Neural progenitor cell (in vitro differentiated cells): ENCODE results near the gene TMEM178B. TPM values are rescaled to one million over a fixed set of nuclear protein-coding genes. Genes with fewer than 3 reads are reported as not detected.

Experiments
- DNase-seq: peaks from one replicate; pipeline ENCODE4 v3.0.0-alpha.2; 2016; ENCODE audit warnings: low spot score
- H2AFZ ChIP-seq: fragments of 200-600 bp; sonication (generic); replicated peaks from 2 replicates; pipeline ENCODE4 v1.6.1; 2016; ENCODE audit warnings: antibody characterized with exemption
- H3F3A ChIP-seq: fragments of 200-600 bp; sonication (generic); 2 replicates; pipeline ENCODE4 v1.6.1; 2016; ENCODE audit warnings: antibody characterized with exemption, low read depth
- H3K27ac ChIP-seq: fragments of 200-600 bp; sonication (generic); 2 replicates; pipeline ENCODE4 v1.5.1; 2016; ENCODE audit warnings: mild to moderate bottlenecking
- H3K27me3 ChIP-seq: fragments of 200-600 bp; sonication (generic); 2 replicates; pipeline ENCODE4 v1.6.1; 2016; ENCODE audit warnings: mild to moderate bottlenecking, moderate library complexity
- H3K36me3 ChIP-seq: fragments of 200-600 bp; sonication (generic); 2 replicates; pipeline ENCODE4 v1.5.1; 2016
- H3K4me1 ChIP-seq: fragments of 200-600 bp; sonication (generic); 2 replicates; pipeline ENCODE4 v1.6.1; 2016; ENCODE audit warnings: mixed run types
- H3K4me2 ChIP-seq: fragments of 200-600 bp; sonication (generic); 2 replicates; pipeline ENCODE4 v1.6.1; 2016
- H3K4me3 ChIP-seq: fragments of 200-600 bp; sonication (generic); 2 replicates; pipeline ENCODE4 v1.5.1; 2016
- H3K79me2 ChIP-seq: fragments of 200-600 bp; sonication (generic); 2 replicates; pipeline ENCODE4 v1.6.1; 2016; ENCODE audit warnings: low read depth
- H3K9ac ChIP-seq: fragments of 200-600 bp; sonication (generic); 2 replicates; pipeline ENCODE4 v1.6.1; 2016
- H3K9me3 ChIP-seq: fragments of 200-600 bp; sonication (generic); 2 replicates; pipeline ENCODE4 v1.5.1; 2016; ENCODE audit warnings: low read depth
- H4K20me1 ChIP-seq: fragments of 200-600 bp; sonication (generic); 2 replicates; pipeline ENCODE4 v1.6.1; 2016; ENCODE audit warnings: low read depth
- H3K27ac Mint-ChIP-seq: 3 replicates; pipeline ENCODE4 v1.8.0; 2021; ENCODE audit warnings: mixed read lengths
- H3K27me3 Mint-ChIP-seq: 2 replicates; pipeline ENCODE4 v1.8.0; 2022; ENCODE audit warnings: low read depth, mild to moderate bottlenecking, inconsistent platforms, moderate library complexity, mixed read lengths; ENCODE audit not compliant: insufficient read depth
- H3K36me3 Mint-ChIP-seq: 3 replicates; pipeline ENCODE4 v1.8.0; 2021; ENCODE audit warnings: mixed read lengths
- H3K4me1 Mint-ChIP-seq: 3 replicates; pipeline ENCODE4 v1.8.0; 2021; ENCODE audit warnings: mixed read lengths
- H3K4me3 Mint-ChIP-seq: 3 replicates; pipeline ENCODE4 v1.8.0; 2021; ENCODE audit warnings: mild to moderate bottlenecking, moderate library complexity, mixed read lengths
- H3K9me3 Mint-ChIP-seq: 3 replicates; pipeline ENCODE4 v1.8.0; 2020; ENCODE audit warnings: mixed read lengths
- CTCF ChIP-seq: fragments of 200-600 bp; sonication (generic); IDR thresholded peaks from 2 replicates; pipeline ENCODE4 v1.5.1; 2017; ENCODE audit warnings: antibody characterized with exemption, mild to moderate bottlenecking
- EZH2 ChIP-seq: fragments of 200-600 bp; sonication (generic); IDR thresholded peaks from 2 replicates; pipeline ENCODE4 v1.6.1; 2017; ENCODE audit warnings: antibody characterized with exemption, mild to moderate bottlenecking, moderate library complexity
- EZH2phosphoT487 ChIP-seq: fragments of 200-600 bp; sonication (generic); IDR thresholded peaks from 2 replicates; pipeline ENCODE4 v1.6.1; 2017; ENCODE audit warnings: antibody characterized with exemption
- total RNA-seq: library from RNA; depleted of rRNA; stranded (reverse); fragments of >200 nt; gene quantifications from 2 replicates; pipeline ENCODE4 v1.2.3, GENCODE V29; 2015; ENCODE audit warnings: low replicate concordance

The TMEM178B gene
- total RNA-seq, 1 donor from 2014 or later, result 2.9 TPM

GRCh38 chr7:141431140-141431479 is 357.2 kb downstream of the TMEM178B start:
- H3K36me3 Mint-ChIP-seq, result peaks cover 4% of the 10 kb centered on the region
- H3K9me3 Mint-ChIP-seq, result peaks cover 14% of the 10 kb centered on the region
- peak overlapping the region; percentile 58 for H3K4me2 ChIP-seq
- TF ChIP-seq EZH2 (no peak), EZH2phosphoT487 (no peak), CTCF (no peak)
- peaks cover 50% of the 10 kb centered on the region for H3K4me1 Mint-ChIP-seq
- no peaks in the 10 kb centered on the region for H3K36me3 ChIP-seq
- H3K27ac ChIP-seq, result no peak overlapping the region
- H3K27me3 ChIP-seq, result no peaks in the 10 kb centered on the region
- no peaks in the 10 kb centered on the region for H3K79me2 ChIP-seq
- H3K4me1 ChIP-seq, result peaks cover 26% of the 10 kb centered on the region
- H2AFZ ChIP-seq, result no peak overlapping the region
- peaks cover 7% of the 10 kb centered on the region for H3K9me3 ChIP-seq
- H3K27me3 Mint-ChIP-seq, result peaks cover 8% of the 10 kb centered on the region
- no peak overlapping the region for H3K9ac ChIP-seq
- peak overlapping the region; percentile 94 for H3K27ac Mint-ChIP-seq
- H4K20me1 ChIP-seq, result no peaks in the 10 kb centered on the region
- H3K4me3 Mint-ChIP-seq, result peak overlapping the region; percentile 61
- DNase-seq, result no peak
- H3F3A ChIP-seq, result peaks cover 16% of the 10 kb centered on the region
- H3K4me3 ChIP-seq, result no peak overlapping the region

GRCh38 chr7:141431711-141432110 is 357.8 kb downstream of the TMEM178B start:
- no peak overlapping the region for H3K4me3 ChIP-seq
- H3F3A ChIP-seq, result peaks cover 16% of the 10 kb centered on the region
- Mint-ChIP-seq H3K4me1 (peaks cover 51% of the 10 kb centered on the region), H3K27me3 (peaks cover 6% of the 10 kb centered on the region), H3K36me3 (peaks cover 2% of the 10 kb centered on the region), H3K4me3 (no peak overlapping the region), H3K9me3 (peaks cover 12% of the 10 kb centered on the region), H3K27ac (peak overlapping the region; percentile 94)
- peaks cover 26% of the 10 kb centered on the region for H3K4me1 ChIP-seq
- no peaks in the 10 kb centered on the region for H3K79me2 ChIP-seq
- no peak overlapping the region for H3K27ac ChIP-seq
- no peaks in the 10 kb centered on the region for H4K20me1 ChIP-seq
- peaks cover 7% of the 10 kb centered on the region for H3K9me3 ChIP-seq
- H3K9ac ChIP-seq, result no peak overlapping the region
- H2AFZ ChIP-seq, result no peak overlapping the region
- H3K4me2 ChIP-seq, result no peak overlapping the region
- TF ChIP-seq CTCF (no peak), EZH2 (no peak), EZH2phosphoT487 (no peak)
- H3K27me3 ChIP-seq, result no peaks in the 10 kb centered on the region
- H3K36me3 ChIP-seq, result no peaks in the 10 kb centered on the region
- DNase-seq, result no peak

- TF ChIP-seq CTCF (no peak), EZH2phosphoT487 (no peak), EZH2 (no peak)
- Histone ChIP-seq H3K4me1 (peaks cover 26% of the 10 kb centered on the region), H4K20me1 (no peaks in the 10 kb centered on the region), H3K4me3 (no peak overlapping the region), H3K27ac (no peak overlapping the region), H3K27me3 (no peaks in the 10 kb centered on the region), H3F3A (peaks cover 16% of the 10 kb centered on the region), H3K4me2 (no peak overlapping the region), H3K9ac (no peak overlapping the region), H3K36me3 (no peaks in the 10 kb centered on the region), H3K9me3 (no peaks in the 10 kb centered on the region), H2AFZ (no peak overlapping the region), H3K79me2 (no peaks in the 10 kb centered on the region)
- Mint-ChIP-seq H3K27ac (no peak overlapping the region), H3K27me3 (peaks cover 3% of the 10 kb centered on the region), H3K36me3 (no peaks in the 10 kb centered on the region), H3K4me3 (no peak overlapping the region), H3K4me1 (peaks cover 51% of the 10 kb centered on the region), H3K9me3 (no peaks in the 10 kb centered on the region)
- DNase-seq, result no peak
Measured at GRCh38 chr7:141433698-141434097, 359.8 kb downstream of the TMEM178B start.
